Measurements from ENCODE around the gene PPP1R7. TPM values are rescaled to one million over a fixed set of nuclear protein-coding genes. Genes with fewer than 3 reads are reported as not detected.

The PPP1R7 gene
- total RNA-seq, 2 donors from 2014 or later = 57.5 to 61.4 TPM

DNA sequence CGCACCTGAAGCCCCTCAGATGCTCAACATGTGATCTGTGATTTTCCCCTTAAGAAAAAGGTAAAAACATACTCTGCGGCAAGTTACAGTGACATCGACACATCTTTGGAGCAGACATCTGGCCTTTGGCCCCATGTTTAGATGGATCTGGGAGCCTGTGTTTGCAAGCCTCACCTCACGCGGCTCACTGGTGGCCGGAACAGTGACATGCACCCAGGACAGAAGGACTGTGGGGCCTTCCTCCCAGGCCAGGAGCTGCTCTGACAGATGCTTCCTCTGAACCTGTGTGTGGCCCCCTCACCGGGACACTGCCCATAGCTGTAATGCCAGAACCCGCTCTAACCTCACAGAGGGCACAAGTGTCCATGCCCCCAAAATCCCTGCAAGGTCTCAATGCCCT is 14.1 kb upstream of the PPP1R7 start:
- H3K27me3 ChIP-seq = no peaks in the 10 kb centered on the region
- no peak overlapping the region for H3K4me3 ChIP-seq
- H3K9me3 ChIP-seq = no peaks in the 10 kb centered on the region
- H3K36me3 ChIP-seq = no peaks in the 10 kb centered on the region
- TF ChIP-seq, protein P1, sequence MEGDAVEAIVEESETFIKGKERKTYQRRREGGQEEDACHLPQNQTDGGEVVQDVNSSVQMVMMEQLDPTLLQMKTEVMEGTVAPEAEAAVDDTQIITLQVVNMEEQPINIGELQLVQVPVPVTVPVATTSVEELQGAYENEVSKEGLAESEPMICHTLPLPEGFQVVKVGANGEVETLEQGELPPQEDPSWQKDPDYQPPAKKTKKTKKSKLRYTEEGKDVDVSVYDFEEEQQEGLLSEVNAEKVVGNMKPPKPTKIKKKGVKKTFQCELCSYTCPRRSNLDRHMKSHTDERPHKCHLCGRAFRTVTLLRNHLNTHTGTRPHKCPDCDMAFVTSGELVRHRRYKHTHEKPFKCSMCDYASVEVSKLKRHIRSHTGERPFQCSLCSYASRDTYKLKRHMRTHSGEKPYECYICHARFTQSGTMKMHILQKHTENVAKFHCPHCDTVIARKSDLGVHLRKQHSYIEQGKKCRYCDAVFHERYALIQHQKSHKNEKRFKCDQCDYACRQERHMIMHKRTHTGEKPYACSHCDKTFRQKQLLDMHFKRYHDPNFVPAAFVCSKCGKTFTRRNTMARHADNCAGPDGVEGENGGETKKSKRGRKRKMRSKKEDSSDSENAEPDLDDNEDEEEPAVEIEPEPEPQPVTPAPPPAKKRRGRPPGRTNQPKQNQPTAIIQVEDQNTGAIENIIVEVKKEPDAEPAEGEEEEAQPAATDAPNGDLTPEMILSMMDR (IDR thresholded peaks at IDR 0.05) = no peak
- H3K27ac ChIP-seq = no peak overlapping the region
- DNase-seq (ENCODE audit: low spot score) = no peak
- no peaks in the 10 kb centered on the region for H3K4me1 ChIP-seq

- no peak overlapping the region for H3K27ac ChIP-seq
- TF ChIP-seq, protein P1 (IDR thresholded peaks at IDR 0.05) = no peak
- no peak for DNase-seq (ENCODE audit: low spot score)
Measured at GRCh38 chr2:241136661-241137260, 13.5 kb upstream of the PPP1R7 start.

GRCh38 chr2:241137276-241138190 is 12.7 kb upstream of the PPP1R7 start:
- no peak overlapping the region for H3K27ac ChIP-seq
- H3K4me1 ChIP-seq = no peaks in the 10 kb centered on the region
- H3K27me3 ChIP-seq = no peaks in the 10 kb centered on the region
- no peaks in the 10 kb centered on the region for H3K9me3 ChIP-seq
- no peak for DNase-seq (ENCODE audit: low spot score)
- no peak overlapping the region for H3K4me3 ChIP-seq
- H3K36me3 ChIP-seq = no peaks in the 10 kb centered on the region
- TF ChIP-seq, protein P1 (IDR thresholded peaks at IDR 0.05) = no peak

More at GRCh38 chr2:241136661-241137260, 13.5 kb upstream of the PPP1R7 start:
- no peaks in the 10 kb centered on the region for H3K27me3 ChIP-seq
- H3K4me3 ChIP-seq = no peak overlapping the region
- H3K9me3 ChIP-seq = no peaks in the 10 kb centered on the region
- H3K4me1 ChIP-seq = no peaks in the 10 kb centered on the region
- H3K36me3 ChIP-seq = no peaks in the 10 kb centered on the region

GRCh38 chr2:241138471-241138870 is 11.8 kb upstream of the PPP1R7 start:
- DNase-seq (ENCODE audit: low spot score) = no peak
- Histone ChIP-seq H3K27ac (no peak overlapping the region), H3K9me3 (no peaks in the 10 kb centered on the region), H3K4me1 (no peaks in the 10 kb centered on the region), H3K4me3 (no peak overlapping the region), H3K27me3 (no peaks in the 10 kb centered on the region), H3K36me3 (no peaks in the 10 kb centered on the region)
- TF ChIP-seq, protein P1 (IDR thresholded peaks at IDR 0.05) = no peak

DNA sequence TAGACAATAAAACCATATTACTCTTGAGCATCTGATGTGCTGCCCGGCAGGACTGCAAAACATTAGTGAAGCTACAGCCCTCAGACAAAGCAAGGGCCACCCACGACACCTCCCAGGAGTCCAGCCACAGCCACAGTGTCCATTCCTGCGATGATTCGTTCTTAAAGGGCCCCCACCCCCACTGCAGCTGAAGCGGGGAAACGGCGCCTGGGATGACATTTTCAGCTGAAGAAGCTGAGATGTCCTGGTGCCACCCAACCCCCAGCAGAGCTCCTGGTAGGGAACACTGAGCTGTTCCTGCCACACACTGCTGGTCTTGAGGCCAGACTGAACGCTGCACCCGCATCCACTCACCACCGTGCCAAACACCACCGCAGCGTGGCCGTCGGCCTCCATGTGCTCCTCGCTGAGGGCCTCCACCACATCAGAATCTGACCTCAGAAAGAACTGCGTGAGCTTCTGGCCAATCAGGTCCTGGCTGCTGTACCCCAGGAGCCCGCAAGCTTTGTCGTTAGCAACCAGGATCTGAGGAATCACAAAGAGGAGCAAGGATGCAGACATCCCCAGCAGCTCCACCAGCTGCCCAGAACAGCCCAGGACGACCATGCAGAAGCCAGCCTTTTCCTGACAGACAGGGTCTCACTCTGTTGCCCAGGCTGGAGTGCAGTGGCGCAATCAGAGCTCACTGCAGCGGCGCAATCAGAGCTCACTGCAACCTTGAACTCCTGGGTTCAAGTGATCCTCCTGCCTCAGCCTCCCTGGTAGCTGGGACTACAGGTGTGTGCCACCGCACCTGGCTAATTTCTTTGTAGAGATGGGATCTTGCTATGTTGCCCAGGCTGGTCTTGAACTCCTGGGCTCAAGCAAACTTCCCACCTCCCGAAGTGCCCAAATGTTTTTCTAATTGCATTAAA is 10.5 kb upstream of the PPP1R7 start:
- TF ChIP-seq, protein P1 (IDR thresholded peaks at IDR 0.05) = no peak
- H3K36me3 ChIP-seq = no peaks in the 10 kb centered on the region
- H3K4me3 ChIP-seq = no peak overlapping the region
- H3K27ac ChIP-seq = no peak overlapping the region
- H3K27me3 ChIP-seq = no peaks in the 10 kb centered on the region
- H3K4me1 ChIP-seq = no peaks in the 10 kb centered on the region
- no peak for DNase-seq (ENCODE audit: low spot score)
- no peaks in the 10 kb centered on the region for H3K9me3 ChIP-seq

Data from right atrium auricular region (tissue), 2 donors.